Cardiac fibroblast (primary cell): ENCODE measurements around the gene PNPLA3.

ENCODE experiments used
- DNase-seq, 2 donors: peaks; one replicate each; pipeline versions ENCODE4 v3.0.0 to v3.0.0-alpha.2; 2010; ENCODE audit warnings: low read depth in 2 of 2
- H3K4me3 ChIP-seq, 2 donors: replicated peaks in 1 of 2; 1 replicate in 1 of 2; 2 replicates in 1 of 2; pipeline ENCODE4 v1.5.1; 2011; ENCODE audit warnings: low read depth in 2 of 2, low read length in 2 of 2, mild to moderate bottlenecking in 2 of 2, moderate library complexity in 1 of 2
- TF ChIP-seq, protein P1 (sequence below): IDR thresholded peaks from one replicate; pipeline ENCODE4 v1.5.1; 2011; ENCODE audit warnings: low read depth, mild to moderate bottlenecking, low read length, inconsistent platforms

Gene PNPLA3

DNA sequence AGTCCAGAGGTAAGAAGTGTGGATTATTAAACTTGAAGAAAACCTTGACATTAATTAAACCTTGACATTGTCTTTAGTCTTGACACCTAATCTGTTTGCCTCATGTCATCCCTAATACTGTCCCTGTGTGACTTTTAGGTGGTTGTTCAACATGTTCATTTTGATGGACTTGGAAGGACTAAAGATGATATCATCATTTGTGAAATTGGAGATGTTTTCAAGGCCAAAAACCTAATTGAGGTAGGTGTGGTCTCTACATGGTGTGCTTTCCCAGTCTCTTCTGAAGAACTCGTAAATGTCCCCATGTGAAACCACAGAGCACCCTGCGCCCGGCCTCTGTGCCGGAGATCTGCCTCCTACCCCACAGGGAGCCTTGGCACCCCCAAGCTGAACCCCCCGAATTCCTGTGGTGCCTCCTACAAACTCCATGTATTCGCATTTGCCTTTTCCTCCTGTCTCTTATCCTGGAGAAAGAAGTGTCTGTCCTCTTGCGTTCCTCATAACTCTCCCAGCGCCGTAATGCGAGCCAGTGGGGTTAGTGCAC is 40.8 kb downstream of the PNPLA3 start:
- TF ChIP-seq, protein P1, sequence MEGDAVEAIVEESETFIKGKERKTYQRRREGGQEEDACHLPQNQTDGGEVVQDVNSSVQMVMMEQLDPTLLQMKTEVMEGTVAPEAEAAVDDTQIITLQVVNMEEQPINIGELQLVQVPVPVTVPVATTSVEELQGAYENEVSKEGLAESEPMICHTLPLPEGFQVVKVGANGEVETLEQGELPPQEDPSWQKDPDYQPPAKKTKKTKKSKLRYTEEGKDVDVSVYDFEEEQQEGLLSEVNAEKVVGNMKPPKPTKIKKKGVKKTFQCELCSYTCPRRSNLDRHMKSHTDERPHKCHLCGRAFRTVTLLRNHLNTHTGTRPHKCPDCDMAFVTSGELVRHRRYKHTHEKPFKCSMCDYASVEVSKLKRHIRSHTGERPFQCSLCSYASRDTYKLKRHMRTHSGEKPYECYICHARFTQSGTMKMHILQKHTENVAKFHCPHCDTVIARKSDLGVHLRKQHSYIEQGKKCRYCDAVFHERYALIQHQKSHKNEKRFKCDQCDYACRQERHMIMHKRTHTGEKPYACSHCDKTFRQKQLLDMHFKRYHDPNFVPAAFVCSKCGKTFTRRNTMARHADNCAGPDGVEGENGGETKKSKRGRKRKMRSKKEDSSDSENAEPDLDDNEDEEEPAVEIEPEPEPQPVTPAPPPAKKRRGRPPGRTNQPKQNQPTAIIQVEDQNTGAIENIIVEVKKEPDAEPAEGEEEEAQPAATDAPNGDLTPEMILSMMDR, result no peak
- no peak for DNase-seq
- no peak overlapping the region for H3K4me3 ChIP-seq

DNA sequence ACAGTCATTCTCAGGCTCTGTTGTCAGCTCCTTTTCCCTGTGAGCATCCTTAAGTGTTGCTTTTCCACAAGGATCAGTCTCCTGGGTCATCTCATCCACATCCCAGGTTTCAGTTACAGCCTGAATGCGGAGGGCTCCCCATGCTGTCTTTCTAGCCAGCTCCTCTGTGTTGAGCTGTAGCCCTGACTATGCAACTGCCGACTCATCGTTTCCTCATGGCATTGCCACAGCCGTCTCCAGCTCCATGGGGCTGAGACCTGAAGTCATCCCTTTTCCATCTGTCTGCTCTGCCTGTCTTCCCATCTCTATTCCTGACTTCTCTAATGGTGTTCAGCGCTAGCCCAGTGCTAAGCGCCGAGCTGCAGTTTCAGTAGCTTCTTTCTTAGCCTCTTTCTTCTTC is 43.5 kb downstream of the PNPLA3 start:
- no peak for DNase-seq
- H3K4me3 ChIP-seq, result no peak overlapping the region
- TF ChIP-seq, protein P1, result no peak

DNA sequence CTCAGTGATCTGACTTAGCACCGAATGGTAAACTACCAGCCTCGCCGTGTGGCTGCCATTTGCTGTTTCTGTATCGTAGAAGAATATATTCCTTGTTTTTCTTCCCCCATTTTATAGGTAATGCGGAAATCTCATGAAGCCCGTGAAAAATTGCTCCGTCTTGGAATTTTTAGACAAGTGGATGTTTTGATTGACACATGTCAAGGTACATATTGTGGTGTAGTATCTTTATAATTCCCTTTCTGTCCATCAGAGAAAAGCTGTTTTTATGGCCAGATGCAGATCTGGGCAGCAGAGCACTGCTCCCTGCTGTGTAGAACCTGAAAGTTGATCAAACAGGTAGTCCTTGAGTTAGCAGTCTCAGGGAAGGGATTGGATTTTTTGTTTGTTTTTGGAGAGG is 45.0 kb downstream of the PNPLA3 start:
- no peak overlapping the region for H3K4me3 ChIP-seq
- no peak for DNase-seq
- TF ChIP-seq, protein P1, result no peak

DNA sequence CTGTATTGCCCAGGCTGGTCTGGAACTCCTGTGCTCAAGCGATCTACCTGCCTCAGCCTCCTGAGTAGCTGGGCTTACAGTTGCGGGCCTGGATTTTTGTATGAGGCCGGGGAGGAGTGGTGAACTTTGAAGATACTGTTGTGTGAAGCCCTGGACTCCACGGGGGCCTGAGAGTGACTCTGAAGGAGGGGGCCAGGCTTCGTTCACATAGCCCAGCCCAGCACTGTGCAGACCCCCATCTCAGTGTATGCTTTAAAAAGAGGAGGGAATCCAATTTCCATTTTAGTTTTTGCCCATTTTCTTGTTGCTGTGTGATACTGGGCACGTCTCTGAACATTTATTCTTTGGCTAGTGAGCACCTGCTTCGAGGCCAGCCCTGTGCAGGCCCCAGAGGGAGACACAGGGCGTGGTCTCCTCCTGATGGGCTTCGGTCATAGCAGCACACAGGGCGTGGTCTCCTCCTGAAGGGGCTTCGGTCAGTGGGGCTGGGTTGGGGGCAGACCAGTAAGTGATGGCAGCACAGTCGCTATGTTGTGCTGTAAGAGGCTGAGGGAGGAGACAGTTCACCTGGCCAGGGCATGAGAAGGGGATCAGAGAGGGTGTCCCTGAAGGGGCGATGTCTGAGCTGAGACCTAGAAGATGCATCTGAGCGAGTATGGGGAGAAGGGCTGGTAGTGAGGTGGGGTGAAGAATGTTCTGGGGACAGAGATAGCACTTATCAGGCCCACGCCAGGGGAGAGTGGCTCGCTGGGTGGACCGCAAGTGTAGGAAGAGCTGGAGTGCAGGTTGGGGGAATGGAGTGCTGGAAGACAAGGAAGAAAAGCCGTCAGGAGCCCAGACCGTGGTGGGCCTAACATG is 45.6 kb downstream of the PNPLA3 start:
- no peak overlapping the region for H3K4me3 ChIP-seq
- DNase-seq, result no peak
- TF ChIP-seq, protein P1, result no peak

DNA sequence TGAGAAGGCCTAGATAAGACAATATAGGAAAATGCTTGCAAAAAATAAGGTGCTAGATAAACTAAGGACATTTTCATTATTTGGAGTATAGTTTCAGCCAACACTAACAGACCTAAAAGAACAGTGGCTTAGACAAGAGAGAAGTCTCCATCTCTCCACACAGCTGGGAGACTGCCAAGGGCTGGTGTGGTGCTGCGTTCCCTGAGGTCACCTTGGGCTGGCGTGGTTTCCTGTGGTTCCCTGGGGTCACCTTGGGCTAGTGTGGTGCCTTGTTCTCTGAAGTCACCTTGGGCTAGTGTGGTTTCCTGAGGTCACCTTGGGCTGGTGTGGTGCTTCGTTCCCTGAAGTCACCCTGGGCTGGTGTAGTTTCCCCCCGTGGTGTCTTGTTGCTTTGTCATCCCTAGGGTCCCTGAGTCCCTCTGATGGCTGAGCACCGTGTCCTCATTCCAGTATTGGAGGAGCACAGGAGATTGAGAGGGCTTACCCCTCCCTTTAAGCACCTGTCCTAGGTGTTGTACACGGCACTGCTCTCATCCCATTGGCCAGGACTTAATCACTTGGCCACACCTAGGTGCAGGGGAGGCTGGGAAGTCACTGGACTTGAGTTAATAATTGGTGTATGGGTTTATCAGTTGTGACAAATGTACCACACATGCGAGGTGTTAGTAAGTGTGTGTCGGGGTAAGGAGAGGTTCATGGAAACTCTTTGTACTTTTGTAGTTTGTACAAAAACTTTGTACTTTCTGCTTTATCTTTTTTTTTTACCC is 46.6 kb downstream of the PNPLA3 start:
- DNase-seq, result no peak
- TF ChIP-seq, protein P1, result no peak
- H3K4me3 ChIP-seq, result no peak overlapping the region

DNA sequence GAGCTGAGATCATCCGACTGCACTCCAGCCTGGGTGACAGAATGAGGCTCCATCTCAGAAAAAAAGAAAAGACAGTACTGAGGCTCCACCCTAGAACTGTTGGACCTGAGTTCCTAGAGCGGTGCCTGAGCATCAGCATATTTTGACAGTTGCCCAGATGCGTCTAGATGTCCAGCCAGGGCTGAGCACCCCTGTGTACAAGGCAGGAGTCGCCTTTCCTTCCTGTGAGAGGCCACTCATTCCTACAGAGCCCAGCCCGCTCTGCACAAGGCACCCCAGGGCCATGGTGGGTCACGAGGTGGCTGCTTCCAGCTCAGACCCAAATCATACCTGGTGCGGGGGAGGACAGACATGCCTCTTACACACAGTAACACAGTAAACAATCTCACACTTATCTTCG is 47.5 kb downstream of the PNPLA3 start:
- TF ChIP-seq, protein P1, result no peak
- no peak for DNase-seq
- H3K4me3 ChIP-seq, result no peak overlapping the region
